IMR-90 (cell line): ENCODE results near the gene RALGAPB. TPM values are rescaled to one million over a fixed set of nuclear protein-coding genes. Genes with fewer than 3 reads are reported as not detected.

Experiments used
- ATAC-seq: fragments of 200-7000 bp; cut with Tn5 transposase; 2 replicates; pipeline ENCODE4 v1.9.1; 2020; ENCODE audit warnings: low read depth, mild to moderate bottlenecking, moderate library complexity
- BruUV-seq: library from RNA; stranded (reverse); fragments of 400-500 nt; replicated peaks from 2 replicates; lab custom pipeline; 2021; lab: Mats Ljungman, UMichigan
- CTCF ChIA-PET: fragments of 300-600 bp; formaldehyde crosslinking; extraction: SDS; loops from one replicate; lab custom pipeline; 2021; ENCODE audit warnings: antibody characterized with exemption; lab: Yijun Ruan, JAX
- POLR2A ChIA-PET: fragments of 300-600 bp; sonication (Branson Sonifier 250); formaldehyde crosslinking; loops from one replicate; lab custom pipeline; 2022; ENCODE audit warnings: antibody characterized with exemption; ENCODE audit not compliant: unreplicated experiment; lab: Charles Lee
- DNase-seq: peaks from one replicate; pipeline ENCODE4 v3.0.0; 2013
- H2AFZ ChIP-seq: replicated peaks from 2 replicates; pipeline ENCODE3; 2013; ENCODE audit warnings: low read length, mild to moderate bottlenecking; ENCODE audit not compliant: poor library complexity
- H2AK5ac ChIP-seq: 2 replicates; pipeline ENCODE4 v1.6.1; 2013; ENCODE audit warnings: low read depth, low read length, inconsistent platforms
- H2AK9ac ChIP-seq: replicated peaks from 2 replicates; pipeline ENCODE3; 2013; ENCODE audit warnings: mild to moderate bottlenecking, low read depth, low read length, moderate library complexity; ENCODE audit not compliant: poor library complexity
- H2BK120ac ChIP-seq: 2 replicates; pipeline ENCODE4 v1.6.1; 2013; ENCODE audit warnings: low read depth, low read length, inconsistent platforms
- H2BK15ac ChIP-seq: 3 replicates; pipeline ENCODE4 v1.6.1; 2013; ENCODE audit warnings: low read depth, low read length, inconsistent platforms
- H2BK20ac ChIP-seq: 2 replicates; pipeline ENCODE4 v1.6.1; 2013; ENCODE audit warnings: low read depth, mild to moderate bottlenecking, inconsistent platforms, low read length, moderate library complexity
- H2BK5ac ChIP-seq: 2 replicates; pipeline ENCODE4 v1.6.1; 2013; ENCODE audit warnings: mild to moderate bottlenecking, low read depth, low read length, inconsistent platforms; ENCODE audit not compliant: poor library complexity, severe bottlenecking
- H3K14ac ChIP-seq: replicated peaks from 2 replicates; pipeline ENCODE4 v1.6.1; 2013; ENCODE audit warnings: low read depth, low read length, inconsistent platforms
- H3K18ac ChIP-seq: 2 replicates; pipeline ENCODE4 v1.6.1; 2013; ENCODE audit warnings: low read depth, low read length, control low read depth
- H3K23ac ChIP-seq: 2 replicates; pipeline ENCODE4 v1.6.1; 2013; ENCODE audit warnings: low read depth, low read length, inconsistent platforms
- H3K27ac ChIP-seq: 2 replicates; pipeline ENCODE4 v1.5.1; 2013; ENCODE audit warnings: mild to moderate bottlenecking, control low read depth, low read length; ENCODE audit not compliant: insufficient read depth
- H3K27me3 ChIP-seq: 2 replicates; pipeline ENCODE4 v1.6.1; 2013; ENCODE audit warnings: low read length; ENCODE audit not compliant: control insufficient read depth, insufficient read depth
- H3K36me3 ChIP-seq: 2 replicates; pipeline ENCODE4 v1.6.1; 2013; ENCODE audit warnings: low read length, mixed read lengths; ENCODE audit not compliant: control insufficient read depth, insufficient read depth
- H3K4ac ChIP-seq: 2 replicates; pipeline ENCODE4 v1.6.1; 2013; ENCODE audit warnings: low read depth, low read length, inconsistent platforms
- H3K4me1 ChIP-seq: 2 replicates; pipeline ENCODE4 v1.6.1; 2013; ENCODE audit warnings: low read length, mixed read lengths; ENCODE audit not compliant: control insufficient read depth, insufficient read depth
- H3K4me2 ChIP-seq: 2 replicates; pipeline ENCODE4 v1.6.1; 2013; ENCODE audit warnings: low read depth, mild to moderate bottlenecking, control low read depth, low read length, moderate library complexity
- H3K4me3 ChIP-seq: 2 replicates; pipeline ENCODE4 v1.5.1; 2013; ENCODE audit warnings: low read depth, mild to moderate bottlenecking, control low read depth, low read length, moderate library complexity; ENCODE audit not compliant: insufficient read depth
- H3K56ac ChIP-seq: 2 replicates; pipeline ENCODE4 v1.6.1; 2013; ENCODE audit warnings: low read length, inconsistent platforms; ENCODE audit not compliant: insufficient read depth; ENCODE audit errors: extremely low read depth
- H3K79me1 ChIP-seq, 2 experiments: 2 replicates each; pipeline ENCODE4 v1.6.1; 2013; ENCODE audit warnings: low read length in 2 of 2, inconsistent platforms in 1 of 2, low read depth in 1 of 2
- H3K9ac ChIP-seq: 2 replicates; pipeline ENCODE4 v1.6.1; 2013; ENCODE audit warnings: low read depth, low read length, control low read depth
- H3K9me1 ChIP-seq: 2 replicates; pipeline ENCODE4 v1.6.1; 2013; ENCODE audit warnings: low read length, inconsistent platforms; ENCODE audit not compliant: insufficient read depth
- H3K9me3 ChIP-seq: 2 replicates; pipeline ENCODE4 v1.6.1; 2013; ENCODE audit warnings: low read length; ENCODE audit not compliant: control insufficient read depth, insufficient read depth
- H4K20me1 ChIP-seq: 2 replicates; pipeline ENCODE4 v1.6.1; 2013; ENCODE audit warnings: low read length, inconsistent platforms; ENCODE audit not compliant: insufficient read depth
- H4K5ac ChIP-seq: 2 replicates; pipeline ENCODE4 v1.6.1; 2013; ENCODE audit warnings: mild to moderate bottlenecking, low read depth, low read length, control low read depth
- H4K8ac ChIP-seq, 2 experiments: 2 replicates each; pipeline ENCODE4 v1.6.1; 2013; ENCODE audit warnings: low read depth in 2 of 2, low read length in 2 of 2, control low read depth in 1 of 2, inconsistent platforms in 1 of 2
- H4K91ac ChIP-seq: 2 replicates; pipeline ENCODE4 v1.6.1; 2013; ENCODE audit warnings: low read depth, low read length, inconsistent platforms; ENCODE audit not compliant: insufficient read depth
- BHLHE40 ChIP-seq: fragments of 150-350 bp; IDR thresholded peaks from 2 replicates; pipeline ENCODE4 v1.6.1; 2016; ENCODE audit warnings: mild to moderate bottlenecking, low read depth, low read length
- CEBPB ChIP-seq: IDR thresholded peaks from 2 replicates; pipeline ENCODE4 v1.6.1; 2012; ENCODE audit warnings: low read depth, low read length, improper control_type of control experiment
- CHD1 ChIP-seq: IDR thresholded peaks from 2 replicates; pipeline ENCODE4 v1.6.1; 2012; ENCODE audit warnings: low read depth, low read length, improper control_type of control experiment
- CTCF ChIP-seq: conservative IDR thresholded peaks from 2 replicates; pipeline ENCODE4 v1.5.1; 2012; ENCODE audit warnings: mild to moderate bottlenecking, low read depth, low read length, improper control_type of control experiment
- FOS ChIP-seq: fragments of 150-350 bp; IDR thresholded peaks from 2 replicates; pipeline ENCODE4 v1.6.1; 2016; ENCODE audit warnings: low read depth, low read length
- MAFK ChIP-seq: IDR thresholded peaks from 2 replicates; pipeline ENCODE4 v1.6.1; 2012; ENCODE audit warnings: low read depth, low read length, improper control_type of control experiment
- MXI1 ChIP-seq: IDR thresholded peaks from 2 replicates; pipeline ENCODE4 v1.6.1; 2012; ENCODE audit warnings: low read depth, mild to moderate bottlenecking, low read length, moderate library complexity, borderline replicate concordance
- NFE2L2 ChIP-seq: fragments of 150-350 bp; IDR thresholded peaks from 2 replicates; pipeline ENCODE4 v1.6.1; 2016; ENCODE audit warnings: low read depth, mild to moderate bottlenecking, low read length
- POLR2A ChIP-seq: IDR thresholded peaks from 2 replicates; pipeline ENCODE4 v1.6.1; 2012; ENCODE audit warnings: mild to moderate bottlenecking, low read depth, low read length
- RAD21 ChIP-seq: IDR thresholded peaks from 2 replicates; pipeline ENCODE4 v1.6.1; 2012; ENCODE audit warnings: low read length, improper control_type of control experiment
- RCOR1 ChIP-seq: IDR thresholded peaks from 2 replicates; pipeline ENCODE4 v1.6.1; 2012; ENCODE audit warnings: mild to moderate bottlenecking, low read length, improper control_type of control experiment; ENCODE audit not compliant: insufficient replicate concordance
- RFX5 ChIP-seq: IDR thresholded peaks from 2 replicates; pipeline ENCODE4 v1.8.0; 2012; ENCODE audit warnings: low read depth, mild to moderate bottlenecking, low read length, moderate library complexity
- SMC3 ChIP-seq: fragments of 150-350 bp; IDR thresholded peaks from 2 replicates; pipeline ENCODE4 v1.6.1; 2016; ENCODE audit warnings: low read depth, mild to moderate bottlenecking, antibody characterized with exemption, low read length, moderate library complexity
- dilution Hi-C: fragments of 300-500 bp; cut with HindIII; formaldehyde crosslinking; loops from one replicate; pipeline ENCODE4 v1.14.3; 2018; ENCODE audit warnings: low sequenced_read_pairs; ENCODE audit not compliant: unreplicated experiment
- in situ Hi-C: fragments of 300-500 bp; cut with MboI; formaldehyde crosslinking; loops from 3 replicates; pipeline ENCODE4 v1.14.3; 2019; ENCODE audit warnings: low sequenced_read_pairs, inconsistent platforms, mixed read lengths
- intact Hi-C: fragments of 100-400 bp; cut with micrococcal nuclease; formaldehyde crosslinking; loops from 2 replicates; pipeline ENCODE4 v1.10.0; 2022
- polyA plus RNA-seq, 3 experiments: library from polyadenylated mRNA; depleted of rRNA; stranded (reverse); fragments of >200 nt; gene quantifications; 2 replicates each; pipeline ENCODE4 v1.2.3, GENCODE V29; 2012; ENCODE audit warnings: low replicate concordance in 1 of 3
- total RNA-seq: library from RNA; depleted of rRNA; stranded (reverse); fragments of >200 nt; gene quantifications from 2 replicates; pipeline ENCODE4 v1.2.3, GENCODE V29; 2012
- TF ChIP-seq, protein P1 (sequence below): fragments of 150-350 bp; IDR thresholded peaks from 2 replicates; pipeline ENCODE4 v1.6.1; 2017; ENCODE audit warnings: mild to moderate bottlenecking, antibody characterized with exemption, low read length, low read depth
- TF ChIP-seq, protein P2 (sequence below): fragments of 150-350 bp; IDR thresholded peaks from 2 replicates; pipeline ENCODE4 v1.6.1; 2016; ENCODE audit warnings: low read depth, mild to moderate bottlenecking, low read length, moderate library complexity, borderline replicate concordance

RALGAPB gene
- total and polyA plus RNA-seq, 2 of the 4 experiments (the other 2 are of a cell fraction) = 12.7 to 30.3 TPM

- no TSS peak for BruUV-seq
- Histone ChIP-seq H2AK9ac (no peak overlapping the region), H3K4me2 (no peak overlapping the region), H3K79me1 (no peaks in the 10 kb centered on the region; a peak in 1 of 4 replicates), H3K4me1 (no peaks in the 10 kb centered on the region), H3K56ac (no peak overlapping the region), H4K91ac (no peak overlapping the region), H3K9me3 (no peaks in the 10 kb centered on the region), H2BK20ac (no peak overlapping the region), H3K9ac (no peak overlapping the region), H4K5ac (no peak overlapping the region), H3K36me3 (peaks cover 29% of the 10 kb centered on the region), H4K8ac (no peak overlapping the region), H3K4me3 (no peak overlapping the region), H2AFZ (no peak overlapping the region), H3K14ac (no peak overlapping the region), H2AK5ac (no peak overlapping the region), H3K27ac (no peak overlapping the region), H3K4ac (no peak overlapping the region), H2BK5ac (no peak overlapping the region), H2BK15ac (no peak overlapping the region), H4K20me1 (no peaks in the 10 kb centered on the region), H3K18ac (no peak overlapping the region), H3K27me3 (no peaks in the 10 kb centered on the region), H2BK120ac (no peak overlapping the region), H3K9me1 (no peaks in the 10 kb centered on the region), H3K23ac (no peak overlapping the region)
- ChIA-PET POLR2A (no interaction called here), CTCF (no interaction called here)
- ATAC-seq = no peak
- no peak for DNase-seq
- TF ChIP-seq, protein P1, sequence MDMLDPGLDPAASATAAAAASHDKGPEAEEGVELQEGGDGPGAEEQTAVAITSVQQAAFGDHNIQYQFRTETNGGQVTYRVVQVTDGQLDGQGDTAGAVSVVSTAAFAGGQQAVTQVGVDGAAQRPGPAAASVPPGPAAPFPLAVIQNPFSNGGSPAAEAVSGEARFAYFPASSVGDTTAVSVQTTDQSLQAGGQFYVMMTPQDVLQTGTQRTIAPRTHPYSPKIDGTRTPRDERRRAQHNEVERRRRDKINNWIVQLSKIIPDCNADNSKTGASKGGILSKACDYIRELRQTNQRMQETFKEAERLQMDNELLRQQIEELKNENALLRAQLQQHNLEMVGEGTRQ = no peak
- TF ChIP-seq CTCF (no peak), RCOR1 (no peak), FOS (no peak), CEBPB (no peak), NFE2L2 (no peak), POLR2A (no peak), MXI1 (no peak), RAD21 (no peak), MAFK (no peak), SMC3 (no peak), RFX5 (no peak), CHD1 (no peak), BHLHE40 (no peak)
- TF ChIP-seq, protein P2, sequence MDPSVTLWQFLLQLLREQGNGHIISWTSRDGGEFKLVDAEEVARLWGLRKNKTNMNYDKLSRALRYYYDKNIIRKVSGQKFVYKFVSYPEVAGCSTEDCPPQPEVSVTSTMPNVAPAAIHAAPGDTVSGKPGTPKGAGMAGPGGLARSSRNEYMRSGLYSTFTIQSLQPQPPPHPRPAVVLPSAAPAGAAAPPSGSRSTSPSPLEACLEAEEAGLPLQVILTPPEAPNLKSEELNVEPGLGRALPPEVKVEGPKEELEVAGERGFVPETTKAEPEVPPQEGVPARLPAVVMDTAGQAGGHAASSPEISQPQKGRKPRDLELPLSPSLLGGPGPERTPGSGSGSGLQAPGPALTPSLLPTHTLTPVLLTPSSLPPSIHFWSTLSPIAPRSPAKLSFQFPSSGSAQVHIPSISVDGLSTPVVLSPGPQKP = no peak
- intact Hi-C loops = loop anchor here (5.0 kb wide), 1 partner anchor 33 kb away; no protein-coding TSS in a partner anchor
- dilution Hi-C loops = no loop called here
- in situ Hi-C loops = no loop called here
Measured at GRCh38 chr20:38555395-38555794, 82.8 kb downstream of the RALGAPB start.
